ENCODE results near the gene SIX3. TPM values are rescaled to one million over a fixed set of nuclear protein-coding genes. Genes with fewer than 3 reads are reported as not detected.

SIX3 gene
- total and polyA plus RNA-seq, 2 of the 4 experiments (the other 2 are of a cell fraction) = not detected

- ChIA-PET CTCF (no interaction called here), POLR2A (ENCODE audit: unreplicated experiment) (no interaction called here)
- Histone ChIP-seq H2AFZ (replicated peaks; ENCODE audit: low read length, poor library complexity) (no peak overlapping the region), H3K14ac (replicated peaks; ENCODE audit: low read depth, low read length) (no peak overlapping the region), H4K20me1 (ENCODE audit: insufficient read depth, low read length) (no peaks in the 10 kb centered on the region), H2BK20ac (ENCODE audit: low read depth, low read length) (no peak overlapping the region), H3K36me3 (ENCODE audit: control insufficient read depth, insufficient read depth, low read length) (no peaks in the 10 kb centered on the region), H3K9me3 (ENCODE audit: control insufficient read depth, insufficient read depth, low read length) (no peaks in the 10 kb centered on the region), H3K23ac (ENCODE audit: low read depth, low read length) (no peak overlapping the region), H3K9me1 (ENCODE audit: insufficient read depth, low read length) (no peaks in the 10 kb centered on the region), H3K4me1 (ENCODE audit: control insufficient read depth, insufficient read depth, low read length) (no peaks in the 10 kb centered on the region), H3K9ac (ENCODE audit: low read depth, low read length) (no peak overlapping the region), H3K4me3 (ENCODE audit: insufficient read depth, low read depth, low read length) (no peak overlapping the region), H2AK5ac (ENCODE audit: low read depth, low read length) (no peak overlapping the region), H3K56ac (ENCODE audit: extremely low read depth, insufficient read depth, low read length) (no peak overlapping the region), H2BK120ac (ENCODE audit: low read depth, low read length) (no peak overlapping the region), H4K5ac (ENCODE audit: low read depth, low read length) (no peak overlapping the region), H3K27me3 (ENCODE audit: control insufficient read depth, insufficient read depth, low read length) (peaks cover 93% of the 10 kb centered on the region), H2BK5ac (ENCODE audit: low read depth, low read length, poor library complexity, severe bottlenecking) (no peak overlapping the region), H3K4ac (ENCODE audit: low read depth, low read length) (no peak overlapping the region), H3K4me2 (ENCODE audit: low read depth, low read length) (no peak overlapping the region), H3K18ac (ENCODE audit: low read depth, low read length) (no peak overlapping the region), H4K91ac (ENCODE audit: insufficient read depth, low read depth, low read length) (no peak overlapping the region), H3K27ac (ENCODE audit: insufficient read depth, low read length) (no peak overlapping the region), H3K79me1 (ENCODE audit: low read depth in 1 of 2, low read length in 2 of 2) (no peaks in the 10 kb centered on the region), H4K8ac (ENCODE audit: low read depth in 2 of 2, low read length in 2 of 2) (no peak overlapping the region), H2BK15ac (ENCODE audit: low read depth, low read length) (no peak overlapping the region), H2AK9ac (replicated peaks; ENCODE audit: low read depth, low read length, poor library complexity) (no peak overlapping the region)
- TF ChIP-seq MAZ (IDR thresholded peaks at IDR 0.05; ENCODE audit: borderline replicate concordance, low read depth, low read length) = no peak
- TF ChIP-seq POLR2A (IDR thresholded peaks at IDR 0.05; ENCODE audit: low read depth, low read length) = no peak
- TF ChIP-seq FOS (IDR thresholded peaks at IDR 0.05; ENCODE audit: low read depth, low read length) = no peak
- TF ChIP-seq NFE2L2 (IDR thresholded peaks at IDR 0.05; ENCODE audit: low read depth, low read length) = no peak
- no peak for TF ChIP-seq RFX5 (IDR thresholded peaks at IDR 0.05; ENCODE audit: low read depth, low read length)
- TF ChIP-seq RAD21 (IDR thresholded peaks at IDR 0.05; ENCODE audit: low read length) = no peak
- no peak for TF ChIP-seq SMC3 (IDR thresholded peaks at IDR 0.05; ENCODE audit: low read depth, low read length)
- TF ChIP-seq MAFK (IDR thresholded peaks at IDR 0.05; ENCODE audit: low read depth, low read length) = no peak
- no peak for TF ChIP-seq CEBPB (IDR thresholded peaks at IDR 0.05; ENCODE audit: low read depth, low read length)
- no peak for TF ChIP-seq RCOR1 (IDR thresholded peaks at IDR 0.05; ENCODE audit: insufficient replicate concordance, low read length)
- TF ChIP-seq CHD1 (IDR thresholded peaks at IDR 0.05; ENCODE audit: low read depth, low read length) = no peak
- TF ChIP-seq BHLHE40 (IDR thresholded peaks at IDR 0.05; ENCODE audit: low read depth, low read length) = no peak
- TF ChIP-seq MXI1 (IDR thresholded peaks at IDR 0.05; ENCODE audit: borderline replicate concordance, low read depth, low read length) = no peak
- TF ChIP-seq, protein P1, sequence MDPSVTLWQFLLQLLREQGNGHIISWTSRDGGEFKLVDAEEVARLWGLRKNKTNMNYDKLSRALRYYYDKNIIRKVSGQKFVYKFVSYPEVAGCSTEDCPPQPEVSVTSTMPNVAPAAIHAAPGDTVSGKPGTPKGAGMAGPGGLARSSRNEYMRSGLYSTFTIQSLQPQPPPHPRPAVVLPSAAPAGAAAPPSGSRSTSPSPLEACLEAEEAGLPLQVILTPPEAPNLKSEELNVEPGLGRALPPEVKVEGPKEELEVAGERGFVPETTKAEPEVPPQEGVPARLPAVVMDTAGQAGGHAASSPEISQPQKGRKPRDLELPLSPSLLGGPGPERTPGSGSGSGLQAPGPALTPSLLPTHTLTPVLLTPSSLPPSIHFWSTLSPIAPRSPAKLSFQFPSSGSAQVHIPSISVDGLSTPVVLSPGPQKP (IDR thresholded peaks at IDR 0.05; ENCODE audit: borderline replicate concordance, low read depth, low read length) = no peak
- no peak for TF ChIP-seq CTCF (conservative IDR thresholded peaks at IDR 0.05; ENCODE audit: low read depth, low read length)
- TF ChIP-seq USF2 (IDR thresholded peaks at IDR 0.05; ENCODE audit: low read depth, low read length) = no peak
- dilution Hi-C loops (cut with HindIII; ENCODE audit: low sequenced_read_pairs, unreplicated experiment) = no loop called here
- ATAC-seq (ENCODE audit: low read depth) (no peak), DNase-seq (no peak)
- WGBS, 2 experiments (ENCODE audit: extremely low coverage in 2 of 2, insufficient read length in 1 of 2) = no CpG with 5 or more reads among the region's 3 CpGs
- in situ Hi-C loops (cut with MboI; ENCODE audit: low sequenced_read_pairs) = loop anchor here (10.0 to 25.0 kb wide), 2 partner anchors 463 to 556 kb away; no protein-coding TSS in a partner anchor
- BruUV-seq (replicated peaks) = no TSS peak
- intact Hi-C loops (cut with micrococcal nuclease) = loop anchor here (10.0 kb wide), 1 partner anchor 656 kb away; no protein-coding TSS in a partner anchor
Observed at GRCh38 chr2:44950646-44951045, 9.1 kb downstream of the SIX3 start.
